Measurements from ENCODE around the gene PRR22. TPM values are rescaled to one million over a fixed set of nuclear protein-coding genes. Genes with fewer than 3 reads are reported as not detected.

The PRR22 gene
- total RNA-seq, 4 donors from 2014 or later = 0.19 to 1.2 (median 1.0) TPM

- no peak for DNase-seq (ENCODE audit: extremely low spot score)
- Histone ChIP-seq H3K36me3 (peaks cover 0 to 7% (median 0%) of the 10 kb centered on the region in 4 donors), H3K4me1 (peaks cover 17 to 38% (median 30%) of the 10 kb centered on the region in 4 donors), H3K27ac (replicated peaks in 1 of 4) (peak overlapping the region in 2 of 4 donors; percentile 39 to 89), H3K27me3 (peaks cover 0 to 61% (median 5%) of the 10 kb centered on the region in 4 donors), H3K9me3 (no peaks in the 10 kb centered on the region), H3K4me3 (peak overlapping the region; percentile 43 to 78 (median 68))
- 14% methylated on average over 1 of the region's 8 CpGs for WGBS
- TF ChIP-seq EP300 (IDR thresholded peaks at IDR 0.05) (no peak), POLR2AphosphoS5 (IDR thresholded peaks at IDR 0.05) (no peak), POLR2A (IDR thresholded peaks at IDR 0.05; ENCODE audit: low read depth) (no peak), CTCF (IDR thresholded peaks at IDR 0.05) (no peak)
- intact Hi-C loops (cut with DNase I) = loop anchor here (10.0 kb wide), 1 partner anchor 221 kb away; no protein-coding TSS in a partner anchor
Measured at GRCh38 chr19:5803441-5803751, 18.9 kb upstream of the PRR22 start.

- intact Hi-C loops (cut with DNase I) = loop anchor here (10.0 kb wide), 1 partner anchor 223 kb away; no protein-coding TSS in a partner anchor
- H3K27ac ChIP-seq (replicated peaks in 1 of 4) = no peak overlapping the region
Measured at GRCh38 chr19:5801796-5802619, 17.5 kb upstream of the PRR22 start.

GRCh38 chr19:5800361-5801270, 16.1 kb upstream of the PRR22 start:
- Histone ChIP-seq H3K27me3 (peaks cover 0 to 58% (median 5%) of the 10 kb centered on the region in 4 donors), H3K4me1 (peaks cover 15 to 27% (median 20%) of the 10 kb centered on the region in 4 donors), H3K36me3 (no peaks in the 10 kb centered on the region), H3K9me3 (no peaks in the 10 kb centered on the region), H3K4me3 (no peak overlapping the region), H3K27ac (replicated peaks in 1 of 4) (no peak overlapping the region)
- TF ChIP-seq EP300 (IDR thresholded peaks at IDR 0.05) (no peak), POLR2A (IDR thresholded peaks at IDR 0.05; ENCODE audit: low read depth) (no peak), CTCF (IDR thresholded peaks at IDR 0.05) (no peak)
- intact Hi-C loops (cut with DNase I) = loop anchor here (10.0 kb wide), 1 partner anchor 224 kb away; no protein-coding TSS in a partner anchor
- 69% methylated on average over 10 of the region's 17 CpGs for WGBS
- DNase-seq (ENCODE audit: extremely low spot score) = no peak

More at GRCh38 chr19:5801796-5802619, 17.5 kb upstream of the PRR22 start:
- Histone ChIP-seq H3K36me3 (no peaks in the 10 kb centered on the region), H3K27me3 (peaks cover 0 to 61% (median 5%) of the 10 kb centered on the region in 4 donors), H3K4me1 (peaks cover 17 to 38% (median 30%) of the 10 kb centered on the region in 4 donors), H3K9me3 (no peaks in the 10 kb centered on the region), H3K4me3 (no peak overlapping the region)
- 23% methylated on average over 22 of the region's 33 CpGs for WGBS
- TF ChIP-seq POLR2AphosphoS5 (IDR thresholded peaks at IDR 0.05) (no peak), EP300 (IDR thresholded peaks at IDR 0.05) (no peak), CTCF (IDR thresholded peaks at IDR 0.05) (no peak), POLR2A (IDR thresholded peaks at IDR 0.05; ENCODE audit: low read depth) (no peak)
- DNase-seq (ENCODE audit: extremely low spot score) = no peak

GRCh38 chr19:5799247-5800241, 15.0 kb upstream of the PRR22 start:
- no peak for TF ChIP-seq CTCF (IDR thresholded peaks at IDR 0.05)
- no peak for TF ChIP-seq EP300 (IDR thresholded peaks at IDR 0.05)
- no peak for TF ChIP-seq POLR2AphosphoS5 (IDR thresholded peaks at IDR 0.05)
- no peak for TF ChIP-seq POLR2A (IDR thresholded peaks at IDR 0.05; ENCODE audit: low read depth)
- no peak for DNase-seq (ENCODE audit: extremely low spot score)
- H3K9me3 ChIP-seq = no peaks in the 10 kb centered on the region
- peaks cover 13 to 21% (median 17%) of the 10 kb centered on the region in 4 donors for H3K4me1 ChIP-seq
- WGBS = 74% methylated on average over 27 of the region's 37 CpGs
- no peak overlapping the region for H3K4me3 ChIP-seq
- intact Hi-C loops (cut with DNase I) = loop anchor here (10.0 kb wide), 1 partner anchor 225 kb away; no protein-coding TSS in a partner anchor
- H3K27ac ChIP-seq (replicated peaks in 1 of 4) = no peak overlapping the region
- peaks cover 0 to 51% (median 5%) of the 10 kb centered on the region in 4 donors for H3K27me3 ChIP-seq
- H3K36me3 ChIP-seq = no peaks in the 10 kb centered on the region

Data from esophagus muscularis mucosa (tissue), 4 donors.